HG03108 (cell line): ENCODE measurements around the gene NUDT21.
A peak's percentile ranks its signal among the peaks of the same experiment; 100 is the strongest.
"Not testable (repeated sequence)": the region's sequence is repeated elsewhere in the genome, so short reads cannot be mapped to it uniquely, and the experiment has no call there.

Source experiments
- ATAC-seq: cut with Tn5 transposase; IDR thresholded peaks from one replicate; pipeline ENCODE4 v1.9.1; 2021; ENCODE audit warnings: moderate library complexity; ENCODE audit not compliant: unreplicated experiment

NUDT21 gene

GRCh38 chr16:56450986-56451752 is at the start of gene NUDT21, which contains the start of gene OGFOD1:
NUDT21 (minus strand) TSS chr16:56451332; CDS start chr16:56451202, 130 bp downstream.
OGFOD1 (plus strand) TSS chr16:56451554; CDS start chr16:56451613, 59 bp downstream.
- ATAC-seq, result peak; percentile 96

GRCh38 chr16:56493815-56494214 is 42.7 kb upstream of the NUDT21 start:
- no peak for ATAC-seq

- ATAC-seq, result no peak
Measured at GRCh38 chr16:56493126-56493525, 42.0 kb upstream of the NUDT21 start.

- no peak for ATAC-seq
Measured at GRCh38 chr16:56491657-56492261, 40.6 kb upstream of the NUDT21 start.

- not testable (repeated sequence) for ATAC-seq
Measured at GRCh38 chr16:56488868-56489267, 37.7 kb upstream of the NUDT21 start.

GRCh38 chr16:56488035-56488434 is 36.9 kb upstream of the NUDT21 start:
- ATAC-seq, result no peak

- ATAC-seq, result no peak
Measured at GRCh38 chr16:56483394-56483793, 32.3 kb upstream of the NUDT21 start.

GRCh38 chr16:56482683-56483236 is 31.6 kb upstream of the NUDT21 start:
- no peak for ATAC-seq

- no peak for ATAC-seq
Measured at GRCh38 chr16:56481468-56482122, 30.5 kb upstream of the NUDT21 start.

- no peak for ATAC-seq
Measured at GRCh38 chr16:56480776-56481467, 29.8 kb upstream of the NUDT21 start.

GRCh38 chr16:56479469-56479868 is 28.3 kb upstream of the NUDT21 start:
- no peak for ATAC-seq

- no peak for ATAC-seq
Measured at GRCh38 chr16:56478281-56479049, 27.3 kb upstream of the NUDT21 start.

- ATAC-seq, result no peak
Measured at GRCh38 chr16:56477096-56477878, 26.2 kb upstream of the NUDT21 start.

- ATAC-seq, result no peak
Measured at GRCh38 chr16:56475201-56475600, 24.1 kb upstream of the NUDT21 start.

GRCh38 chr16:56470666-56471065 is 19.5 kb upstream of the NUDT21 start:
- ATAC-seq, result no peak

- ATAC-seq, result no peak
Measured at GRCh38 chr16:56470232-56470631, 19.1 kb upstream of the NUDT21 start.

- ATAC-seq, result no peak
Measured at GRCh38 chr16:56469748-56470147, 18.6 kb upstream of the NUDT21 start.

- ATAC-seq, result no peak
Measured at GRCh38 chr16:56468800-56469199, 17.7 kb upstream of the NUDT21 start.

- ATAC-seq, result no peak
Measured at GRCh38 chr16:56466344-56466743, 15.2 kb upstream of the NUDT21 start.
